Adrenal gland (tissue), 12 donors: ENCODE results near the gene AHSP. TPM values are rescaled to one million over a fixed set of nuclear protein-coding genes. Genes with fewer than 3 reads are reported as not detected.

ENCODE experiments used
- DNase-seq, 7 donors: peaks; one replicate each; pipeline ENCODE4 v3.0.0-alpha.2; 2019 to 2020
- H3K27ac ChIP-seq, 5 donors: fragments of 200-600 bp; sonication (generic) in 4 of 5; 1 replicate in 3 of 5; 2 replicates in 2 of 5; pipeline versions ENCODE4 v1.5.1 to v1.8.0; 2016 to 2020; ENCODE audit warnings: mild to moderate bottlenecking in 1 of 5
- H3K27me3 ChIP-seq: fragments of 200-600 bp; 2 replicates; pipeline ENCODE4 v1.8.0; 2021
- H3K36me3 ChIP-seq, 2 donors: fragments of 200-600 bp; replicated peaks in 1 of 2; 1 replicate in 1 of 2; 2 replicates in 1 of 2; pipeline versions ENCODE4 v1.5.1 to v1.8.0; 2018 to 2022
- H3K4me1 ChIP-seq, 2 donors: fragments of 200-600 bp; replicated peaks in 1 of 2; 1 replicate in 1 of 2; 2 replicates in 1 of 2; pipeline versions ENCODE4 v1.5.1 to v1.8.0; 2018 to 2021
- H3K4me3 ChIP-seq, 4 donors: fragments of 200-600 bp; sonication (generic) in 3 of 4; one replicate each; pipeline ENCODE4 v1.5.1; 2016 to 2018
- H3K9me3 ChIP-seq, 3 donors: fragments of 200-600 bp; sonication (generic) in 1 of 3; replicated peaks in 1 of 3; 1 replicate in 2 of 3; 2 replicates in 1 of 3; pipeline versions ENCODE4 v1.5.1 to v1.8.0; 2016 to 2021
- CTCF ChIP-seq, 6 experiments: fragments of 450-650 bp in 4 of 6; fragments of 200-600 bp in 2 of 6; sonication (generic) in 1 of 6; IDR thresholded peaks; 1 replicate in 5 of 6; 2 replicates in 1 of 6; pipeline versions ENCODE4 v1.5.1 to v1.8.0; 2016 to 2021; ENCODE audit warnings: antibody characterized with exemption in 6 of 6, mild to moderate bottlenecking in 2 of 6, moderate library complexity in 1 of 6
- POLR2A ChIP-seq, 2 donors: fragments of 450-650 bp; IDR thresholded peaks; one replicate each; pipeline ENCODE4 v1.6.1; 2017; ENCODE audit warnings: antibody characterized with exemption in 2 of 2, mild to moderate bottlenecking in 2 of 2, moderate library complexity in 1 of 2
- WGBS, 4 donors: extraction: QIAGEN DNeasy Blood & Tissue Kit in 2 of 4; methylation state at CpG; one replicate each; pipeline versions ENCODE4 v1.1.5 to v1.1.7; 2013 to 2017; 5-methylcytosine and 5-hydroxymethylcytosine counted together
- intact Hi-C, 2 donors: fragments of 100-400 bp; cut with DNase I; formaldehyde crosslinking; loops; one replicate each; pipeline versions ENCODE4 v1.14.1 to v1.15.0; 2022 to 2023
- polyA plus RNA-seq, 3 donors: library from polyadenylated mRNA; stranded (reverse); fragments of 200-250 nt in 2 of 3; fragments of 350-450 nt in 1 of 3; fragmentation: Illumina TruSeq in 1 of 3; extraction: RNeasy Lipid Tissue Mini Kit (QIAGEN cat#74804) in 1 of 3; gene quantifications; one replicate each; pipeline ENCODE4 v1.2.3, GENCODE V29; 2013 to 2014
- total RNA-seq, 9 donors: library from RNA; depleted of rRNA in 4 of 9; stranded (reverse); fragments of >200 nt in 4 of 9; fragments of 120-200 nt in 1 of 9; fragmentation: NEBNext Ultra II Directional in 1 of 9; extraction: Animal tissue kit (Norgen Biotek cat#: 25700) in 1 of 9; gene quantifications; one replicate each; pipeline versions ENCODE4 v1.1.0 to v1.2.4, GENCODE V29; 2013 to 2023
- donor health status: healthy with polysubstance abuse.
- donor health status: Bipolar disorder and iron deficiency.
- donor health status: DM: yes; HTN: yes; CAD: no.
- donor health status: DM: no; HTN: no; CAD: no.
- donor health status: DM: no; HTN: no; CAD: no.
- donor health status: DM: yes; HTN: yes; CAD: no.

Gene AHSP
- total and polyA plus RNA-seq, 12 donors, result 35.0 TPM; not detected in 11

DNA sequence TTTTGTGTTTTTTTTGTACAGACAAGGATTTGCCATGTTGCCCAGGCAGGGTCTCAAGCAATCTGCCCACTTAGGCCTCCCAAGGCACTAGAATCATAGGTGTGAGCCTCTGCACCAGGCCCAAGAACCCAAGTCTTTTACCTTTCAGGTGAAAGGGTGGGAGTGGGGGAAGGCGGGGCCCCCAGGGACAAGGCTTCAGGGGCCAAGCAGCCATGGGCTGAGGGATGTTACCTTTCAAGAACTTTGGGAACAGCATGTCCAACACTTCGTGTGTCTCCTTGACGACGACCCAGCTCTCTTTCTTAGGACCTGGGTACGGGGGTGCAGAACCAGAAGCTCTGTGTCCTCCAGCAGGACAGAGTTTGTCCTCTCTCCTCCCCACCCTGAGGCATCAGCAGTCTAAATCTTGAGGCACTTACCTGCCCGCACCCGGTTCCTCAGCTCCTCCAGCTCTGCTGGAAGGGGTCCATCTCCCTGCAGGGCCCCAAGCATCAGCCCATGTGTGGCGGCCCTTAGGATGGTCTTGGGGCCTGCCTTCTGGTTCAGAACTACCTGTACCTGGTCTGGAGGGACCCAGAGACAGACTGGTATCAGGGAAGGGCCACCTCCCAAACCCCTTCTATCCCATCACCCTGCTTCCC, 35.8 kb upstream of the AHSP start:
- TF ChIP-seq POLR2A (IDR thresholded peaks at IDR 0.05) (no peak), CTCF (IDR thresholded peaks at IDR 0.05) (no peak)
- WGBS, 4 donors, result 93 to 100% (median 97%) methylated on average over 1 to 8 of the region's 8 CpGs
- no peak for DNase-seq
- intact Hi-C loops, result loop anchor here in 1 of 2 donors (10.0 kb wide), 1 partner anchor 373 kb away; no protein-coding TSS in a partner anchor
- peaks cover 0 to 52% of the 10 kb centered on the region in 2 donors for H3K36me3 ChIP-seq
- no peak overlapping the region for H3K4me3 ChIP-seq
- no peaks in the 10 kb centered on the region for H3K27me3 ChIP-seq
- H3K27ac ChIP-seq, result no peak overlapping the region
- no peaks in the 10 kb centered on the region for H3K9me3 ChIP-seq
- H3K4me1 ChIP-seq, result peaks cover 8 to 16% of the 10 kb centered on the region in 2 donors

DNA sequence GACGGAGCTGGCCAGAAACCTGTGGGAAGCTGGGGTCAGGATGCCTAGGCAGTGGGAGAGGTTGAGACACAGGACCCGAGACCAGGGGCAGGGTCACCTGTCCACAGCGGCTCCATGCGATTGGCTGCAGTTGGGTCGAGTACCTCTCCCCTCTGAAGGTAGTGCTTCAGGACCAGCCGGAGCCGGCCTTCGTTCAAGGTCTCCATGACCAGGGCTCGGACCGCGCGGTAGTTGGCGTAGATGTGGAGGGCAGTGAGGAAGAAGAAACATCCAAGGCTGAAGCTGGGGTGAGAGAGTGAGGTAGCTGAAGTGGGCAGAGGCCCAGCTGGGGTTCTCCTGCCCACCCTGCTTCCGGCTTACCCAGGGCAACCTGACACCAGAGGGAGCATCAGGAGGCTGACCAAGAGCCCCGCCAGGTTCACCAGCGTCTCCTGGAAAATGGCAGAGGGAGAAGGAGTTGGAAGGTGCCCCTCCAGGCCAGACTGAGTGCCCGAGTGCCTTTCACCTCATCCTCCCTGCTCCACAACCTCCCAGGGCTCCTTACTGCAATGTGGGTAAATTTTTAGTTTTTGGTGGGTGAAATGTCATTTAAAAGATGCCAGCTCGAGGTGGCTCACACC, 34.1 kb upstream of the AHSP start:
- TF ChIP-seq CTCF (IDR thresholded peaks at IDR 0.05) (no peak), POLR2A (IDR thresholded peaks at IDR 0.05) (no peak)
- Histone ChIP-seq H3K27me3 (no peaks in the 10 kb centered on the region), H3K27ac (no peak overlapping the region), H3K36me3 (peaks cover 0 to 68% of the 10 kb centered on the region in 2 donors), H3K4me1 (peaks cover under 1 to 2% of the 10 kb centered on the region in 2 donors), H3K4me3 (no peak overlapping the region), H3K9me3 (no peaks in the 10 kb centered on the region)
- DNase-seq, result no peak
- 88 to 96% (median 90%) methylated on average over 11 to 18 of the region's 18 CpGs for WGBS, 4 donors
- intact Hi-C loops, result loop anchor here in 1 of 2 donors (10.0 kb wide), 1 partner anchor 371 kb away; no protein-coding TSS in a partner anchor

DNA sequence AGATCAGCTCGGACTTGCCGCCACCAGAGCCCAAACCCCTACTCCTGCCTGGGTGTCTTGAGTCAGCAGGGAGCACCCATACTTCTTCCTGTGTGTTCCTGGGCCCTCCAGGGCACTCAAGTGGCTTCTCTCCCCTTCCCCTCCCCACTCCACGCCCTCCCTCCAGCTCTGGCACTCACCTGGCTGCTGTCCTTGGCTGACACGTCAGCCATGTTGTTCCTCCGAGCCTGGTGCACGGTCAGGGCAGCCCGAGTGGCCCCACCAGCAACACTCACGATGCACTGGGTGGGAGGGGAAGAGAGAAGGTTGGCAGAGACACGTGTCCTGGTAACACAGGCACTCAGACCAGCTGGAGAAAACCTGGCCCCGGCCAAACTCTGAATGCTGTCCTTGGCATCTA, 31.0 kb upstream of the AHSP start:
- TF ChIP-seq POLR2A (IDR thresholded peaks at IDR 0.05), result no peak
- no peak for TF ChIP-seq CTCF (IDR thresholded peaks at IDR 0.05)
- peaks cover 0 to 72% of the 10 kb centered on the region in 2 donors for H3K36me3 ChIP-seq
- no peaks in the 10 kb centered on the region for H3K9me3 ChIP-seq
- H3K27me3 ChIP-seq, result no peaks in the 10 kb centered on the region
- WGBS, 4 donors, result 82 to 90% (median 86%) methylated on average over 8 to 10 of the region's 10 CpGs
- no peaks in the 10 kb centered on the region for H3K4me1 ChIP-seq
- no peak for DNase-seq
- H3K27ac ChIP-seq, result no peak overlapping the region
- intact Hi-C loops, result loop anchor here in 1 of 2 donors (10.0 kb wide), 1 partner anchor 368 kb away; no protein-coding TSS in a partner anchor
- H3K4me3 ChIP-seq, result no peak overlapping the region

- intact Hi-C loops, result loop anchor here in 1 of 2 donors (10.0 kb wide), 1 partner anchor 366 kb away; no protein-coding TSS in a partner anchor
- TF ChIP-seq CTCF (IDR thresholded peaks at IDR 0.05), result no peak
- no peak for TF ChIP-seq POLR2A (IDR thresholded peaks at IDR 0.05)
- Histone ChIP-seq H3K27me3 (no peaks in the 10 kb centered on the region), H3K4me3 (no peak overlapping the region), H3K27ac (no peak overlapping the region), H3K4me1 (no peaks in the 10 kb centered on the region), H3K36me3 (peaks cover 0 to 54% of the 10 kb centered on the region in 2 donors), H3K9me3 (no peaks in the 10 kb centered on the region)
- no peak for DNase-seq
- WGBS, 4 donors, result 97 to 99% (median 98%) methylated on average over 8 of the region's 8 CpGs
Observed at GRCh38 chr16:31498493-31498892, 29.2 kb upstream of the AHSP start.
